PFSK-1 (cell line): ENCODE results near the gene PLS3.

ENCODE experiments used
- FOXP2 ChIP-seq: optimal IDR thresholded peaks from 2 replicates; pipeline ENCODE3; 2011; ENCODE audit warnings: borderline replicate concordance, control low read depth, inconsistent platforms; ENCODE audit not compliant: insufficient read depth; ENCODE audit errors: extremely low read length, extremely low read depth
- POLR2AphosphoS5 ChIP-seq: IDR thresholded peaks from 2 replicates; pipeline ENCODE4 v1.6.1; 2012; ENCODE audit warnings: low read depth, mild to moderate bottlenecking, control low read depth, low read length, moderate library complexity
- SIN3A ChIP-seq: IDR thresholded peaks from 2 replicates; pipeline ENCODE4 v1.6.1; 2012; ENCODE audit warnings: mild to moderate bottlenecking, low read length, moderate library complexity, borderline replicate concordance; ENCODE audit not compliant: insufficient read depth
- TAF1 ChIP-seq: IDR thresholded peaks from 2 replicates; pipeline ENCODE4 v1.6.1; 2012; ENCODE audit warnings: low read length, control low read depth, borderline replicate concordance; ENCODE audit not compliant: insufficient read depth
- TF ChIP-seq, protein P1 (sequence below), 2 experiments: IDR thresholded peaks; 2 replicates each; pipeline versions ENCODE4 v1.6.1 to v1.8.0; 2011 to 2012; ENCODE audit warnings: low read depth in 2 of 2, low read length in 2 of 2, control low read depth in 1 of 2, inconsistent platforms in 1 of 2, mild to moderate bottlenecking in 1 of 2, moderate library complexity in 1 of 2; ENCODE audit not compliant: insufficient read depth in 1 of 2

Gene PLS3

DNA sequence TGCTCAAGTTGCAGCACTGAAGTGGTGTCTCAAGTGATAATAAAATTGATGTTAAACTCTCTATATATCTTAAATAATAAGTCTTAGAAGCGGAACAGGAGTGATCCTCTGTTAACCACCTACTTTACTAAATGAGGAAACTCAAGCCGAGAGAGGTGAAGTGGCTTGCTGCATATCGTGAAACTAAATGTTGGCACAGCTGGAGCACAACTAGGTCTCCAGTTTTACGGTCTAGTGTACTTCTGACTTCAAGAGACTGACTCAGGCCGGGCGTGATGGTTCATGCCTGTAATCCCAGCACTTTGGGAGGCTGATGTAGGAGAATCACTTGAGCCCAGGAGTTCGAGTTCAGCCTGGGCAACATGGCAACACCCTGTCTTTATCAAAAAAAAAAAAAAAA is 35.5 kb upstream of the PLS3 start:
- no peak for TF ChIP-seq TAF1
- no peak for TF ChIP-seq POLR2AphosphoS5
- TF ChIP-seq, protein P1, sequence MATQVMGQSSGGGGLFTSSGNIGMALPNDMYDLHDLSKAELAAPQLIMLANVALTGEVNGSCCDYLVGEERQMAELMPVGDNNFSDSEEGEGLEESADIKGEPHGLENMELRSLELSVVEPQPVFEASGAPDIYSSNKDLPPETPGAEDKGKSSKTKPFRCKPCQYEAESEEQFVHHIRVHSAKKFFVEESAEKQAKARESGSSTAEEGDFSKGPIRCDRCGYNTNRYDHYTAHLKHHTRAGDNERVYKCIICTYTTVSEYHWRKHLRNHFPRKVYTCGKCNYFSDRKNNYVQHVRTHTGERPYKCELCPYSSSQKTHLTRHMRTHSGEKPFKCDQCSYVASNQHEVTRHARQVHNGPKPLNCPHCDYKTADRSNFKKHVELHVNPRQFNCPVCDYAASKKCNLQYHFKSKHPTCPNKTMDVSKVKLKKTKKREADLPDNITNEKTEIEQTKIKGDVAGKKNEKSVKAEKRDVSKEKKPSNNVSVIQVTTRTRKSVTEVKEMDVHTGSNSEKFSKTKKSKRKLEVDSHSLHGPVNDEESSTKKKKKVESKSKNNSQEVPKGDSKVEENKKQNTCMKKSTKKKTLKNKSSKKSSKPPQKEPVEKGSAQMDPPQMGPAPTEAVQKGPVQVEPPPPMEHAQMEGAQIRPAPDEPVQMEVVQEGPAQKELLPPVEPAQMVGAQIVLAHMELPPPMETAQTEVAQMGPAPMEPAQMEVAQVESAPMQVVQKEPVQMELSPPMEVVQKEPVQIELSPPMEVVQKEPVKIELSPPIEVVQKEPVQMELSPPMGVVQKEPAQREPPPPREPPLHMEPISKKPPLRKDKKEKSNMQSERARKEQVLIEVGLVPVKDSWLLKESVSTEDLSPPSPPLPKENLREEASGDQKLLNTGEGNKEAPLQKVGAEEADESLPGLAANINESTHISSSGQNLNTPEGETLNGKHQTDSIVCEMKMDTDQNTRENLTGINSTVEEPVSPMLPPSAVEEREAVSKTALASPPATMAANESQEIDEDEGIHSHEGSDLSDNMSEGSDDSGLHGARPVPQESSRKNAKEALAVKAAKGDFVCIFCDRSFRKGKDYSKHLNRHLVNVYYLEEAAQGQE (IDR thresholded peaks at IDR 0.05; ENCODE audit: insufficient read depth in 1 of 2, low read depth in 2 of 2, low read length in 2 of 2) = no peak
- no peak for TF ChIP-seq FOXP2
- TF ChIP-seq SIN3A = no peak

GRCh38 chrX:115531818-115532403 is 29.1 kb upstream of the PLS3 start:
- TF ChIP-seq TAF1 = no peak
- no peak for TF ChIP-seq POLR2AphosphoS5
- TF ChIP-seq SIN3A = no peak
- TF ChIP-seq, protein P1 (IDR thresholded peaks at IDR 0.05; ENCODE audit: insufficient read depth in 1 of 2, low read depth in 2 of 2, low read length in 2 of 2) = no peak
- TF ChIP-seq FOXP2 = no peak

GRCh38 chrX:115533485-115533884 is 27.5 kb upstream of the PLS3 start:
- no peak for TF ChIP-seq TAF1
- TF ChIP-seq, protein P1 (IDR thresholded peaks at IDR 0.05; ENCODE audit: insufficient read depth in 1 of 2, low read depth in 2 of 2, low read length in 2 of 2) = no peak

DNA sequence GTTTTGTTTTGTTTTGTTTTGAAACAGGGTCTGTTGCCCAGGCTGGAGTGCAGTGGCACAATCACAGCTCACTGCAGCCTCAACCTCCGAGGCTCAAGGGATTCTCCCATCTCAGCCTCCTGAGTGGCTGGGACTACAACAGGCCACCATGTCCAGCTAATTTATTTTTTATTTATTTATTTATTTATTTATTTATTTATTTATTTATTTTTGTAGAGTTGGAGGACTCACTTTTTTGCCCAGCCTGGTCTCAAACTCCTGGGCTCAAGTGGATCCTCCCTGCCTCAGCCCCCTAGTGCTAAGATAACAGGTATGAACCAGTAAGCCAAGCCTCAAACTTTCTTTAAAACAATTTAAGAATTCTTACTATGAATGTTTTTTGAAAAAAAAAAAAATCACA is 26.6 kb upstream of the PLS3 start:
- TF ChIP-seq FOXP2 (no peak), SIN3A (no peak), TAF1 (no peak), POLR2AphosphoS5 (no peak)
- TF ChIP-seq, protein P1 (IDR thresholded peaks at IDR 0.05; ENCODE audit: insufficient read depth in 1 of 2, low read depth in 2 of 2, low read length in 2 of 2) = no peak

DNA sequence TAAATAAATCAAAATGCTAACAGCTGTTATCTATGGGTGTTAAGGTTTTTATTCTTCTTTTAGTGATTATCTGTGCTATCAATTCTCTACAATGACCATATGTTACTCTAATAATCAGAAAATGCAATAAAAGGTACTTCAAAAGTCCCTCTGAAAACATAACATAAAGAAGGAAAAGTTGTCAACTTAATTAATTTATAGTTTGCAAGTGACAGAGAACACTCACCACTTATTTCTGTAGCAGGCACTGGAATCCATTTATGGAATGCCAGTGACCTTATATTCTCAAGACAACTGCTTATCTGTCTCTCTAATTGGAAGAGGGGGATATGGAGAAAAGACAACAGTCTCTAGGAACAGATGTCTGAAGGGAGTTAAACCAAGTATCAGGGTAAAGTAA is 25.6 kb upstream of the PLS3 start:
- TF ChIP-seq SIN3A (no peak), FOXP2 (no peak), POLR2AphosphoS5 (no peak), TAF1 (no peak)
- TF ChIP-seq, protein P1 (IDR thresholded peaks at IDR 0.05; ENCODE audit: insufficient read depth in 1 of 2, low read depth in 2 of 2, low read length in 2 of 2) = no peak
